Lower leg skin (tissue), 3 donors: ENCODE results near the gene LY6G6C.

Experiments
- CTCF ChIP-seq, 3 donors: fragments of 450-650 bp; IDR thresholded peaks; one replicate each; pipeline ENCODE4 v1.5.1; 2016; ENCODE audit warnings: antibody characterized with exemption in 3 of 3, mild to moderate bottlenecking in 3 of 3, moderate library complexity in 2 of 3
- POLR2A ChIP-seq, 2 donors: fragments of 450-650 bp; IDR thresholded peaks; one replicate each; pipeline ENCODE4 v1.6.1; 2016 to 2017; ENCODE audit warnings: antibody characterized with exemption in 2 of 2, mild to moderate bottlenecking in 1 of 2, moderate library complexity in 1 of 2

DNA sequence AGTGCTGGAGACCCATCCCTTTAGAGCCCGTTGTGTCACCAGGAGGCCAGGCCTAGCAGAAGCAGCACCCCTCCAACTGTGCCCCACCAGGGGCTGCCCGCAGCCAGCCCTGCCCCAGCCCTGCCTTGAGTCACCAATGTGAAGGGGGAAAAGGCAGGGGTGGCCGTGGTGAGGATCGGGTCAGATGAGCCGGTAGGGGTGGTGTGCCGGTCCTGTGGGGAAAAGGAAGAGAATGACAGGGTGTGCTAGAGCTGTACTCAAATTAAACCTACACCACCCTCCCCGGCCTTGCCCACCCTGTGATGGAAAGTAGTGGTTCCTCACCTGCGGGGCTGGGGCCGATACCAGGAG, 44.0 kb upstream of the LY6G6C start:
- TF ChIP-seq CTCF (IDR thresholded peaks at IDR 0.05) (no peak), POLR2A (IDR thresholded peaks at IDR 0.05) (no peak)
